GM21576 (cell line): ENCODE results near the gene HOXA5.

Experiments used
- ATAC-seq: cut with Tn5 transposase; IDR thresholded peaks from one replicate; pipeline ENCODE4 v1.9.1; 2021; ENCODE audit warnings: mild to moderate bottlenecking, moderate library complexity; ENCODE audit not compliant: unreplicated experiment

HOXA5 gene

GRCh38 chr7:27172315-27172774 is 28.9 kb upstream of the HOXA5 start:
- ATAC-seq = no peak

- ATAC-seq = no peak
These were observed 28.3 kb upstream of the HOXA5 start for GRCh38 chr7:27171637-27172314.

GRCh38 chr7:27171325-27171636 is 27.8 kb upstream of the HOXA5 start:
- ATAC-seq = no peak

- ATAC-seq = no peak
These were observed 27.2 kb upstream of the HOXA5 start for GRCh38 chr7:27170426-27171324.

- ATAC-seq = no peak
These were observed 26.4 kb upstream of the HOXA5 start for GRCh38 chr7:27169658-27170425.

- ATAC-seq = no peak
These were observed 24.9 kb upstream of the HOXA5 start for GRCh38 chr7:27168265-27168947.

- no peak for ATAC-seq
These were observed 24.4 kb upstream of the HOXA5 start for GRCh38 chr7:27167916-27168264.

- ATAC-seq = no peak
These were observed 23.3 kb upstream of the HOXA5 start for GRCh38 chr7:27166531-27167505.

GRCh38 chr7:27165996-27166530 is 22.6 kb upstream of the HOXA5 start:
- ATAC-seq = no peak

- no peak for ATAC-seq
These were observed 21.9 kb upstream of the HOXA5 start, which contains the start of gene HOXA9 for GRCh38 chr7:27165089-27165995. HOXA9 (minus strand) TSS chr7:27165537; CDS start chr7:27165457, 80 bp downstream.

GRCh38 chr7:27164367-27165088 is 21.0 kb upstream of the HOXA5 start:
- no peak for ATAC-seq

- no peak for ATAC-seq
These were observed 20.5 kb upstream of the HOXA5 start for GRCh38 chr7:27164045-27164366.

GRCh38 chr7:27163288-27164044 is 20.0 kb upstream of the HOXA5 start:
- ATAC-seq = no peak

- no peak for ATAC-seq
These were observed 19.2 kb upstream of the HOXA5 start for GRCh38 chr7:27162561-27163287.

GRCh38 chr7:27161721-27162560 is 18.5 kb upstream of the HOXA5 start:
- no peak for ATAC-seq
